ENCODE measurements around the gene GPR158. TPM values are rescaled to one million over a fixed set of nuclear protein-coding genes. Genes with fewer than 3 reads are reported as not detected.

GPR158 gene
- total and polyA plus RNA-seq, 7 donors, result 0.01 to 0.19 (median 0.06) TPM; not detected in 4

- no peaks in the 10 kb centered on the region for H3K4me1 ChIP-seq
- TF ChIP-seq CTCF (IDR thresholded peaks at IDR 0.05), result no peak
- no peaks in the 10 kb centered on the region for H3K9me3 ChIP-seq
- no peak overlapping the region for H3K4me3 ChIP-seq
- no peak overlapping the region for H3K27ac ChIP-seq
- ATAC-seq (no peak), DNase-seq (no peak)
- H3K27me3 ChIP-seq (ENCODE audit: insufficient read depth in 3 of 3, low read length in 2 of 3), result no peaks in the 10 kb centered on the region
- intact Hi-C loops (cut with DNase I), result no loop called here
- no peaks in the 10 kb centered on the region for H3K36me3 ChIP-seq (ENCODE audit: insufficient read depth in 1 of 2, low read depth in 1 of 2)
These were observed 454.5 kb downstream of the GPR158 start for GRCh38 chr10:25629333-25629732.

DNA sequence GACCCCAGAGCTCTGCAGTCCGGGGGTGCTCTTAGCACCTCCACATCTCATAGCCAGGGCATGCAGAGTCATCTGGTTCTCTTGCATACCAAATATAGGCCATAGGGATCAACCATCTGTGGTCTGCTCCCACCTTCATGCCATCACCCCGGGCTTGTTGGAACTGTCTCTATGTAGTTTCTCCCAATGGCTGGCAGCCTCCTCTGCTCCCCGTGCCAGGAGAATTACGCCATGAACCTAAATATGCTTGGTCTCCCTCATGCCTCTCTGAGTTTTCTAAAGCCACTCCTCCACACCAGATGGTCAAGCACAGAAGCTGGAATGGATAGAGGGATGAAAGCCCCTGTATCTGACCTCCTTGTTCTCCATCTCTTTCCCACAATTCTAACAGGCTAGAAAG lies 456.7 kb downstream of the GPR158 start:
- no peak for ATAC-seq
- 69 to 77% (median 72%) methylated on average over 4 of the region's 4 CpGs for WGBS, 3 donors

DNA sequence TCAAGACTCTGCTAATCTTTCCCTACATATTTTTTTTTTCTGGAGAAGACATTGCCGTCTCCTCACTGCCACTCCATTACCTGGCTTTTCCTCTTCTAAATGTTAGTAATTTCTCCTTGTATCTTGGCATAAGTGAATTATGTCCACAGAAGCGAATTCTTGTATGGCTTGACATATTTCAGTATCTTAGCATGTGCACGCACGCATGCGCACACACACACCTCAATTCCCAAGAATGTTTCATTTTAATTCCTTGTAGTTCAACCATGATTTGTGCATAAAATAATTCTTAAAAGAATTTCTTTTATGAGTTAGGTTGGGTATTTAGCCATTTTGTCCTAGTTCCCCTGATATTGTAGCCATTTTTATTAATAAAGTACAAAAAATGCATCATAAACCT lies 458.0 kb downstream of the GPR158 start:
- no peak overlapping the region for H3K4me3 ChIP-seq
- 88 to 90% (median 88%) methylated on average over 5 of the region's 5 CpGs for WGBS, 3 donors
- H3K4me1 ChIP-seq, result no peaks in the 10 kb centered on the region
- DNase-seq (no peak), ATAC-seq (no peak)
- no peaks in the 10 kb centered on the region for H3K27me3 ChIP-seq (ENCODE audit: insufficient read depth in 3 of 3, low read length in 2 of 3)
- H3K9me3 ChIP-seq, result no peaks in the 10 kb centered on the region
- no peaks in the 10 kb centered on the region for H3K36me3 ChIP-seq (ENCODE audit: insufficient read depth in 1 of 2, low read depth in 1 of 2)
- no peak for TF ChIP-seq CTCF (IDR thresholded peaks at IDR 0.05)
- no peak overlapping the region for H3K27ac ChIP-seq
- intact Hi-C loops (cut with DNase I), result no loop called here

More for the DNA sequence above, 456.7 kb downstream of the GPR158 start:
- H3K27ac ChIP-seq, result no peak overlapping the region
- no peaks in the 10 kb centered on the region for H3K27me3 ChIP-seq (ENCODE audit: insufficient read depth in 3 of 3, low read length in 2 of 3)
- no peak for TF ChIP-seq CTCF (IDR thresholded peaks at IDR 0.05)
- H3K9me3 ChIP-seq, result no peaks in the 10 kb centered on the region
- intact Hi-C loops (cut with DNase I), result no loop called here
- no peak for DNase-seq
- H3K4me3 ChIP-seq, result no peak overlapping the region
- H3K36me3 ChIP-seq (ENCODE audit: insufficient read depth in 1 of 2, low read depth in 1 of 2), result no peaks in the 10 kb centered on the region
- H3K4me1 ChIP-seq, result no peaks in the 10 kb centered on the region

GRCh38 chr10:25633542-25633941 lies 458.7 kb downstream of the GPR158 start:
- Histone ChIP-seq H3K4me1 (no peaks in the 10 kb centered on the region), H3K4me3 (no peak overlapping the region), H3K27me3 (ENCODE audit: insufficient read depth in 3 of 3, low read length in 2 of 3) (no peaks in the 10 kb centered on the region), H3K27ac (no peak overlapping the region), H3K36me3 (ENCODE audit: insufficient read depth in 1 of 2, low read depth in 1 of 2) (no peaks in the 10 kb centered on the region), H3K9me3 (no peaks in the 10 kb centered on the region)
- intact Hi-C loops (cut with DNase I), result no loop called here
- WGBS, 3 donors, result 50 to 51% (median 50%) methylated on average over 2 of the region's 2 CpGs
- no peak for DNase-seq
- no peak for TF ChIP-seq CTCF (IDR thresholded peaks at IDR 0.05)
- no peak for ATAC-seq

DNA sequence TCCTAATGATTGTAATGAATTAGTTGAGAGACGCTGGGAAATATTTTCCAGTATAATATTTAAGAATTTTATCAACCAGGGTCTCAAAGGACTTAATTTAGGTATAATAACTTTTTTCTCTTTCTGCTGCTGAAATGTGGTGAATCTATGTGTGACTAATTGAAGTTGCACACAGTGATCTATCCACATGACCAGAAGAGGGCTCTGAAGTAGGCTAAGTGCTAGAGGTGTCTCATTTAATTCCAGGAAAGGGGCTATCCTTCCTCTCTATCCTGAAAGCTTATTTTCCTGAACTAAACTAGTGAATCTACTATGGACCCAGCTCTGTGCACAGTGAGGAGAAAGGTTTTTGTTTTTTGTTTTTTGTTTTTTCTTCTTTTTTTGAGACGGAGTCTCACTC lies 464.8 kb downstream of the GPR158 start:
- H3K9me3 ChIP-seq, result no peaks in the 10 kb centered on the region
- intact Hi-C loops (cut with DNase I), result no loop called here
- H3K4me1 ChIP-seq, result no peaks in the 10 kb centered on the region
- ATAC-seq (no peak), DNase-seq (no peak)
- 87 to 89% (median 89%) methylated on average over 2 of the region's 2 CpGs for WGBS, 3 donors
- H3K27me3 ChIP-seq (ENCODE audit: insufficient read depth in 3 of 3, low read length in 2 of 3), result no peaks in the 10 kb centered on the region
- H3K4me3 ChIP-seq, result no peak overlapping the region
- no peak overlapping the region for H3K27ac ChIP-seq
- H3K36me3 ChIP-seq (ENCODE audit: insufficient read depth in 1 of 2, low read depth in 1 of 2), result no peaks in the 10 kb centered on the region
- TF ChIP-seq CTCF (IDR thresholded peaks at IDR 0.05), result no peak

Data from psoas muscle (tissue), 8 donors.